NCI-H2227 (cell line): Measurements from ENCODE around the gene LRWD1.
"Not testable (repeated sequence)": the region's sequence is repeated elsewhere in the genome, so short reads cannot be mapped to it uniquely, and the experiment has no call there.

Experiments
- DNase-seq: peaks from one replicate; lab custom pipeline; 2025; ENCODE audit not compliant: unreplicated experiment; lab: John Stamatoyannopoulos, UW

The LRWD1 gene

GRCh38 chr7:102467581-102468477, 3.0 kb downstream of the LRWD1 start:
- DNase-seq: no peak

- DNase-seq: no peak
Measured at GRCh38 chr7:102468478-102469350, 3.9 kb downstream of the LRWD1 start.

- no peak for DNase-seq
Measured at GRCh38 chr7:102469351-102469971, 4.7 kb downstream of the LRWD1 start.

GRCh38 chr7:102469972-102470825, 5.4 kb downstream of the LRWD1 start:
- DNase-seq: no peak

GRCh38 chr7:102471791-102472125, 7.0 kb downstream of the LRWD1 start:
- DNase-seq: no peak

GRCh38 chr7:102472126-102473041, 7.6 kb downstream of the LRWD1 start:
- DNase-seq: no peak

- no peak for DNase-seq
Measured at GRCh38 chr7:102473271-102473991, 8.6 kb downstream of the LRWD1 start.

GRCh38 chr7:102474116-102474515, 9.3 kb downstream of the LRWD1 start:
- not testable (repeated sequence) for DNase-seq

- not testable (repeated sequence) for DNase-seq
Measured at GRCh38 chr7:102474736-102475435, 10.1 kb downstream of the LRWD1 start.

GRCh38 chr7:102478314-102479208, 13.8 kb downstream of the LRWD1 start, which contains the start of gene POLR2J:
Gene POLR2J (minus strand): TSS chr7:102478922. CDS start chr7:102478860, 62 bp downstream.
- DNase-seq: not testable (repeated sequence)

GRCh38 chr7:102479209-102479584, 14.4 kb downstream of the LRWD1 start:
- DNase-seq: not testable (repeated sequence)

- DNase-seq: not testable (repeated sequence)
Measured at GRCh38 chr7:102479982-102480637, 15.3 kb downstream of the LRWD1 start.

GRCh38 chr7:102481962-102482361, 17.2 kb downstream of the LRWD1 start:
- not testable (repeated sequence) for DNase-seq

GRCh38 chr7:102484317-102484716, 19.5 kb downstream of the LRWD1 start:
- DNase-seq: not testable (repeated sequence)

GRCh38 chr7:102490529-102491075, 25.8 kb downstream of the LRWD1 start:
- DNase-seq: not testable (repeated sequence)

GRCh38 chr7:102493220-102493935, 28.6 kb downstream of the LRWD1 start:
- not testable (repeated sequence) for DNase-seq
